ENCODE results near the gene SHROOM2.

Gene SHROOM2

GRCh38 chrX:9867226-9867625 lies 81.0 kb downstream of the SHROOM2 start:
- TF ChIP-seq ZBTB7A (IDR thresholded peaks at IDR 0.05; ENCODE audit: low read depth) (no peak), EGR1 (IDR thresholded peaks at IDR 0.05) (no peak), CEBPB (IDR thresholded peaks at IDR 0.05) (no peak), USF1 (IDR thresholded peaks at IDR 0.05) (no peak), REST (IDR thresholded peaks at IDR 0.05; ENCODE audit: low read depth) (no peak), YY1 (IDR thresholded peaks at IDR 0.05; ENCODE audit: low read depth) (no peak), EP300 (IDR thresholded peaks at IDR 0.05; ENCODE audit: borderline replicate concordance) (no peak), TEAD4 (IDR thresholded peaks at IDR 0.05) (no peak), MAX (IDR thresholded peaks at IDR 0.05) (no peak), FOXM1 (IDR thresholded peaks at IDR 0.05; ENCODE audit: borderline replicate concordance, low read depth) (no peak), RAD21 (IDR thresholded peaks at IDR 0.05; ENCODE audit: low read depth) (no peak), TAF1 (IDR thresholded peaks at IDR 0.05; ENCODE audit: low read depth) (no peak), NFIC (IDR thresholded peaks at IDR 0.05) (no peak), TCF12 (IDR thresholded peaks at IDR 0.05; ENCODE audit: low read depth) (no peak)

- TF ChIP-seq NFIC (IDR thresholded peaks at IDR 0.05) (no peak), YY1 (IDR thresholded peaks at IDR 0.05; ENCODE audit: low read depth) (no peak), TCF12 (IDR thresholded peaks at IDR 0.05; ENCODE audit: low read depth) (no peak), CEBPB (IDR thresholded peaks at IDR 0.05) (no peak), RAD21 (IDR thresholded peaks at IDR 0.05; ENCODE audit: low read depth) (no peak), FOXM1 (IDR thresholded peaks at IDR 0.05; ENCODE audit: borderline replicate concordance, low read depth) (no peak), TAF1 (IDR thresholded peaks at IDR 0.05; ENCODE audit: low read depth) (no peak), CREB1 (IDR thresholded peaks at IDR 0.05; ENCODE audit: low read depth) (no peak), USF1 (IDR thresholded peaks at IDR 0.05) (no peak), ZBTB7A (IDR thresholded peaks at IDR 0.05; ENCODE audit: low read depth) (no peak), EP300 (IDR thresholded peaks at IDR 0.05; ENCODE audit: borderline replicate concordance) (no peak), MAX (IDR thresholded peaks at IDR 0.05) (no peak), TEAD4 (IDR thresholded peaks at IDR 0.05) (no peak), EGR1 (IDR thresholded peaks at IDR 0.05) (no peak), REST (IDR thresholded peaks at IDR 0.05; ENCODE audit: low read depth) (no peak)
These were observed 81.5 kb downstream of the SHROOM2 start for GRCh38 chrX:9867753-9868152.

GRCh38 chrX:9871701-9872268 lies 85.6 kb downstream of the SHROOM2 start:
- TF ChIP-seq TEAD4 (IDR thresholded peaks at IDR 0.05) (no peak), TAF1 (IDR thresholded peaks at IDR 0.05; ENCODE audit: low read depth) (no peak)

GRCh38 chrX:9873360-9873759 lies 87.1 kb downstream of the SHROOM2 start:
- no peak for TF ChIP-seq TCF12 (IDR thresholded peaks at IDR 0.05; ENCODE audit: low read depth)
- no peak for TF ChIP-seq NFIC (IDR thresholded peaks at IDR 0.05)
- TF ChIP-seq USF1 (IDR thresholded peaks at IDR 0.05): no peak
- no peak for TF ChIP-seq RAD21 (IDR thresholded peaks at IDR 0.05; ENCODE audit: low read depth)
- TF ChIP-seq ZBTB7A (IDR thresholded peaks at IDR 0.05; ENCODE audit: low read depth): no peak
- no peak for TF ChIP-seq TAF1 (IDR thresholded peaks at IDR 0.05; ENCODE audit: low read depth)
- no peak for TF ChIP-seq TEAD4 (IDR thresholded peaks at IDR 0.05)
- TF ChIP-seq YY1 (IDR thresholded peaks at IDR 0.05; ENCODE audit: low read depth): no peak
- no peak for TF ChIP-seq FOXM1 (IDR thresholded peaks at IDR 0.05; ENCODE audit: borderline replicate concordance, low read depth)
- no peak for TF ChIP-seq REST (IDR thresholded peaks at IDR 0.05; ENCODE audit: low read depth)
- no peak for TF ChIP-seq EP300 (IDR thresholded peaks at IDR 0.05; ENCODE audit: borderline replicate concordance)
- TF ChIP-seq MAX (IDR thresholded peaks at IDR 0.05): no peak
- no peak for TF ChIP-seq CEBPB (IDR thresholded peaks at IDR 0.05)
- TF ChIP-seq EGR1 (IDR thresholded peaks at IDR 0.05): no peak
- TF ChIP-seq CREB1 (IDR thresholded peaks at IDR 0.05; ENCODE audit: low read depth): no peak
